ENCODE measurements around the gene VARS2.

VARS2 gene

DNA sequence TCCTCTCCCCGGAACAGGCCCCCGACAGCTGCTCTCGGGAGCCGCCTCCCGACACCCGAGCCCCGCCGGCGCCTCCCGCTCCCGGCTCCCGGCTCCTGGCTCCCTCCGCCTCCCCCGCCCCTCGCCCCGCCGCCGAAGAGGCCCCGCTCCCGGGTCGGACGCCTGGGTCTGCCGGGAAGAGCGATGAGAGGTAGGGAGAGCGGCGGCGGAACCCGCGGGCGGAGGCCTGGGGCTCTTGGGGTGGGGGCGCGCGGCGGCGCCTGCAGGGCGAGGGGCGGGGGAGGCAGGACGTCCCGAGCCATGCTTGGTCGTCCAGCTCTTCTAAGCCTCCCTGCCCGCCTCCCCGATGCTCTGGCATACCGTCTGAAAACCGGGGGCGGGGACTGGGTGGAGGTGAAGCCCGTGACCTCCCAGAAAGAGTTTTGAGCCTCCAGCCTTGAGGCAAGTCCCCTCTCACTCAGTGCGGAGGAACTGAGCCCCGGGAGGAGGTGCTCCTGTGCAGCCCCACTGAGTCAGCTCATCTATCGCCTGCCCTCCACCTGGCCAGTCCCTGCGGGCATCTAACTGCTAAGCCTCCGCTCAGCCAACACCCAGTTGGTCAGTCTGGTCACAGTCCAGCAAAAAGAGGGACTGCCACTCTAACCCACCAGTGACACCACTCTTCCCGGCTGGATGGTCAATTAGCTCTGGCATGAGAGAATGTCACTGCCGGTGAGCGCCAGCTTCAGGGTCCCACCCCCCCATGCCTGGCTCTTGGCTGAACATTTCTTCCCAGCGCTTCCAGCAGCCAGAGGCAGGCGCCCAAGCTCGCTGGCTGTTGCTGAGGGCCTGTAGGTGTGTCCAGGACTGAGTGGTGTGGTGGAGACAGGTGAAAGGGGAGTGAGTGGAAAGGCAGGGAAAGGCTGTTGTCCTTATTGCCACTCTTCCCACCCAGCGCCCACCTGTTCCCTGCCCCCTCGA, 29.2 kb upstream of the VARS2 start:
- DNase-seq, result peak in 1 of 2 experiments; percentile 8

DNA sequence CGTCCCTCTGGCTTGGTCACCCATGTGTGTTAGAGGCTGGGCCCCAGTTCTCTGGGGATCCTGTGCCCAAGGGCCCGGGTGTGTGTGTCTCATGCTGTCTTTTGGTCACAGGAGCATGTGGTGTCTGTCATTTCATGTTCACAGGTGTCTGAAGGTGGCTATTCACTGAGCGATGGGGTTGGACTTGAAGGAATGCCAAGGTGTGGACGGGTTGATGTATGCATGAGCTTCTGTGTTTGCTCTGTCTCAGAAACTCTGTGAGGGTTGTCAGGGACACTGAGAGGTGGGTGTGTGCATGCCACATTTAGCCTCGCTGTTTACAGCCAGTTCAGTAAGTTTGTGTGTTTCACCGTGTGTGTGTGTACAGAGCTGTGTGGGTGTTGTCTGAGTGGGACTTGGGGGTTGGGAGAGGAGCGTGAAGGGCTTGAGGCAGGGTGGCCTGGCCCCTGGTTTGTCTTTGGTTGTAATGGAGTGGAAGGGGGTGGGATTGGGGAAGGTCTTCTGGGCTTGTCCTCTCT, 28.5 kb upstream of the VARS2 start:
- peak in 1 of 2 experiments; percentile 2 for DNase-seq

DNA sequence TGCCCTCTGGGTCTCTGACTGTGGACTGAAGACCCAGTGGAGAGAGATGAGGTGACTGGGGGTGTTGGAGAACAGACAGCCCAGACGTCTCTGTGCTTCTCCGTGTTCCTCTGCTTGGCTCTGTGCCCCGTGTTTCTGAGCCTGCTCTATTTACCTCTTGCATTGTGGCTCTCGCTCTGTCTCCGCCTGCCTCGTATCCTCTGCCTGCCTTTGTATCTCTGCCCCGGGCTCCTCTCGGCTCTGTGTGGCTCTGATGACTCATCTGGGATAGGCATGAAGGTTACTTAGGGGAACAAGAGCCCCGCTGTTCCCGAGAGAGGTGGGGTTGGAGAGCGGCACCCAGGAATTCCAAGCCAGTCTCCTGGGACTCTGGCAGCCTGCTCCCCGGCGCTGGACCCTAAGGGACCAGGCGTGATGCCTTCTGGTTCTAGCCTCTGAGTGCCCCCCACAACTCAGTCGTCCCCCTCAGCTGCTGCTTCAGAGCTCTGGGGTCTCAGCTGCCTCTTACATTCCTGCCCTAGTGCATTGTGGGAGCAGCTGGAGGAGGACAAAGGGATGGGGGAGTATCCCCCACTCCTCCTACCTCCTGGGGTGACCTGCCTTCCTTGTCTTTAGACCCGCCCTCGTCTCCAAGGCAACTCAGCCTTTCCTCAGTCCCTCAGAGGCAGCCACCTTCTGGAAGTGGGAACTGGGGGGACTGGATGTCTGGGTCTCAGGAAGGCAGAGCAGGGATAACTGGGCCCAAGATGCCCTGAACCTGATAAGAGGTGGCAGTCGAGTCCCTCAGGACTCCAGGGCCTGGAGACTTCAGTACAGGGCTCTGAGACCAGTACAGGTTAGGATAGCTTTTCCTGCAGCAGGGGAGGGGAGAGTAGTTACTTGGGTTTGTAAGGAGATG, 27.8 kb upstream of the VARS2 start:
- DNase-seq, result peak; percentile 44 to 61

DNA sequence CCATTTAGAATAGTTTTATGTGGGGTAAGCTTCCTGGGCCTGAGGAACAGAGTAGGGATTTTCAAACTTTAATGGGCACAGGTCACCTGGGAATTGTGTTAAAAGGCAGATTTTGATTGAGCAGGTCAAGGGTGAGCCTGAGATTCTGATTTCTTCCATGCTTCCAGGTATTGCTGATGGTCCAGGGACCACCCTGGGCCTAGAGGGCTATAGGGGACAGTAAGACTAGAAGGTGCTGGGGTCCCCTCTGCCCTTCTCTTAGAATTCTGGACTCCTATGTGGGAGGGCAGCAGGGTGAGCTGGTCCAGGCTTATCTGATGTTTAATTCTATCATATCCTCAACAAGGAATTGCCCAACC, 27.2 kb upstream of the VARS2 start:
- DNase-seq, result no peak

DNA sequence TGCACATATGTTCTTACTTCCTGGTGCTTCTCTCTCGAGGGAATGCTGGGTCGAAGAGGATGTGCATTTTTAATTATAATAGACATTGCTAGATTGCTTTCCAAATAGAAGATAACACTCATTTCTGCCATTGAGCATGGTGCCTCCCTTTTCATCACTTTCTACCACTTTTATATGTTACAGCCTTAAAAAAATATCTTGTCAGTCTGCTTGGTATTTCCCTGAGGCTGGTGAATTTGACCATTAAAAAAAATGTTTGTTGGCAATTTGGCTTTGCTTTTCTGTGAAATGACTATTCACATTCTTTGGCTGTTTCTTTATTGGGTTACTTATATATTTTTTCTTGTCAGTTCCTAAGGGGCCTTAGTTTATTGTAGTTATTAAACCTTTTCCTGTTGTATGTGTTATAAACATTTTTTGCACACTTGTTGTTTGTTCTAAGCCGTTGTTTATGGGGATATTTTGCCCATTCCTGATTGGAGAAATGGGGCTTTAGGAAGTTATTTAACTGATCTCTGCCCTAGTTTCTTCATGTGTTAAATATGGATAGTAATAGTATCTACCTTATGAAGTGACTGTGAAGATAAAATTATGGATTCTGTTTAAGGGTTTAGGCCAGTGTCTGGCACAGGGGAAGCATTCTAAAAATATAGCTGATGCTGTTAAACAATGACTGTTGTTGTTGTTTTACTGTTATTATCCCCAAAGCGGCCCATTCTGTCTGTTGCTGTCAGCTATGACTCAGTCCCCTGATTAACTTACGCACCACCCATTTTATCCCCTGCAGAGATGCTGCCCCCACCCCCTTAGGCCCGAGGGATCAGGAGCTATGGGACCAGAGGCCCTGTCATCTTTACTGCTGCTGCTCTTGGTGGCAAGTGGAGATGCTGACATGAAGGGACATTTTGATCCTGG, 25.9 kb upstream of the VARS2 start:
- no peak for DNase-seq

DNA sequence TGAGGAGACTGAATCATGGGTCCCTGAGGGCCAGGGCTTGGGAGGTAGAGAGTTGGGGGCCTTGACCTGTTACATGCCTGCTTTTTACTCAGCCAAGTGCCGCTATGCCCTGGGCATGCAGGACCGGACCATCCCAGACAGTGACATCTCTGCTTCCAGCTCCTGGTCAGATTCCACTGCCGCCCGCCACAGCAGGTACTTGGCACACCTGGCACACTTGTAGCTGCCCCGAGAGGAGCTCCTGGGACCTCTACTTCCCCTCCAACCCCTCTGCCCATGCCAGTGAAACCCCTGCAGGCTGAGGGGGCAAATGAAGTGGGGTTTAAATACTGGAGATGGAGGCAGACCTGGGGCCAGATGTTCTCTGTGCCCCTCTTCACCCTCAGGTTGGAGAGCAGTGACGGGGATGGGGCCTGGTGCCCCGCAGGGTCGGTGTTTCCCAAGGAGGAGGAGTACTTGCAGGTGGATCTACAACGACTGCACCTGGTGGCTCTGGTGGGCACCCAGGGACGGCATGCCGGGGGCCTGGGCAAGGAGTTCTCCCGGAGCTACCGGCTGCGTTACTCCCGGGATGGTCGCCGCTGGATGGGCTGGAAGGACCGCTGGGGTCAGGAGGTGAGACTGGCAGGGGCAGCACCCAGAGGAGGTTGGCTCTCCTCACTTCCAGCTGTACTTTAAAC, 25.1 kb upstream of the VARS2 start:
- no peak for DNase-seq

DNA sequence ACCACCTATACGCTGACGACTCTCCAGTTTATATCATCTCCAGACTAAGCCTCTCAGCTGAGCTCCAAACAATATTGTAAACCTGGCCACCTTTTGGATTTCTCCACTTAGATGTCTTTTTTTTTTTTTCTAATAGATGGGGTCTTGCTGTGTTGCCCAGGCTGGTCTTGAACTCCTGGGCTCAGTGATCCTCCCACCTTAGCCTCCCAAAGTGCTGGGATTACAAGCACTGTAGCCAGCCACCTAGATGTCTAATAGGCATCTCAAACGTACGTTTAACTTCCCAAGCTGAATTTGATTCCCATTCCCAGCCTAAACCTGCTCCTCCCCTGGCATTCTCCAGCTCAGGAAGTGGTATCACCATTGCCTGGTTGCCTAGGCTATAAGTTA, 24.5 kb upstream of the VARS2 start:
- no peak for DNase-seq

DNA sequence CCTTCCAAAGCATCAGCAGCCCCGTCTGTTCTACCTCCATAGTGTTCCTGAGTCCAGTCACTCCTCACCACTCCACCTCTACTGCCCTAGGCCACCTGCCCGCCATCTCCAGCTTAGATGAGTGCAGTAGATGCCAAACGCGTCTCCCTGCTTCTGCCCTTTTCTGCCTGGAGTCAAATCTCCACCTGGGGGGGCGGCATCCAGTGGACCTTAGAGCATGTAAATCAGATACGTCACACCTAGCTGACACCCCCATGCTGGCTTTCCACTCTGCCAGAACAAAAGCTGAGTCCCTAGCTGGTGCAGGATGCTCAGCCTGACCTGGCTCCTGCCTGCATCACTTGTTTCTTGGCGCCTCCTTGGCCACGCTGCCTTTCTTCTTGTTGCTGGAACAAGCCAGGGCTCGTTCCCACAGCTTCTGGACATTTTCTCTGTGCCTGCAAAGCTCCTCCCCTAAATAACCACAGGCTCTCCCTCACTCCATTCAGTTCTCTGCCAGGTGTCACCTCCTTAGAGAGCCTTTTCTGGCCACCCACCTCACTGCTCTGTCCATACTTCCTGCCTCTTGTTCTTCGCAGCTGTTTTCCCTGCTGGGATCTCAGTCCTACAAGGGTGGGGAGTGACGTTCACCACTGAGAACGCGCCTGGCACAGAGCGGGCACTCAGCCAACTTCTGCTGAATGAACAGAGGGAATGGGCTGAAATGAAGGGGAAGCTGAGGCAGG, 24.0 kb upstream of the VARS2 start:
- peak in 1 of 2 experiments; percentile 6 for DNase-seq

DNA sequence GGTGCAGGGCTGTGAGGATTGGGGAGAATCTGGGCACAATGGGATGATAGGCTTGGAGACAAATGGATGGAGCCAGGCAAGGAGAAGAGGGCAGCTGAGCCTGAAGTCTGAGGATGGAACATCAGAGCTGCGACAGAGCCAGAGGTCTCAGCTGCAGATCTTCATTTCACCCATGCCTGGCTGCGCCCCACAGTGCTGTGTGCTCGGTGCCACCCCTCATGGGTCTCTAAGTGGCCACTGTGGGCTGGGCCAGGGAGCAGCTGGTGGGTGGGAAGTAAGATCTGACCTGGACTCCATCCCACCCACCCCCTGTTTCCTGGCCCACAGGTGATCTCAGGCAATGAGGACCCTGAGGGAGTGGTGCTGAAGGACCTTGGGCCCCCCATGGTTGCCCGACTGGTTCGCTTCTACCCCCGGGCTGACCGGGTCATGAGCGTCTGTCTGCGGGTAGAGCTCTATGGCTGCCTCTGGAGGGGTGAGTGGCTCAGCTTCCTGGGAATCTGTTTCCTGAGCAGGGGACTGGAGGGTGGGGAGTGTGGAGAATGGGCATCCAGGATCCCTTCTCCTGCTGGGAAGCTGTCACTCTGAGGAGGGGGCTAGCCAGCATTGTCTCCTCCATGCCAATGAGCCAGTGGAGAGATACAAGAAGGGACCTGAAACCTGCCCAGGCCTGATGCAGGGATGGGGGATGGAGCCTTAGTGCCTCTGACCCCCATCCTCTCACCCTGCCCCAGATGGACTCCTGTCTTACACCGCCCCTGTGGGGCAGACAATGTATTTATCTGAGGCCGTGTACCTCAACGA, 23.2 kb upstream of the VARS2 start:
- DNase-seq, result no peak

DNA sequence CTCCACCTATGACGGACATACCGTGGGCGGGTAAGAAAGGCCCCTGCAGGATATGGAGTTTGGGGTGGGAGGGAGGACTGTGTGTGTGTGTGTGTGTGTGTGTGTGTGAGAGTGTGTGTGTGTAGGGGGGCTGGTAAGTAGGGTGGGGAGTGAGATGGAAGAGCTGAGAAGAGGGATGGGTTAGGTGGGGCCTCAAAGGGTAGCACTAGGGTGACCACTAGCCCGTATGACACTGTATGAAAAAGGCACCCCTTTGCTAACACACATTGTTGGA, 22.7 kb upstream of the VARS2 start:
- no peak for DNase-seq

DNA sequence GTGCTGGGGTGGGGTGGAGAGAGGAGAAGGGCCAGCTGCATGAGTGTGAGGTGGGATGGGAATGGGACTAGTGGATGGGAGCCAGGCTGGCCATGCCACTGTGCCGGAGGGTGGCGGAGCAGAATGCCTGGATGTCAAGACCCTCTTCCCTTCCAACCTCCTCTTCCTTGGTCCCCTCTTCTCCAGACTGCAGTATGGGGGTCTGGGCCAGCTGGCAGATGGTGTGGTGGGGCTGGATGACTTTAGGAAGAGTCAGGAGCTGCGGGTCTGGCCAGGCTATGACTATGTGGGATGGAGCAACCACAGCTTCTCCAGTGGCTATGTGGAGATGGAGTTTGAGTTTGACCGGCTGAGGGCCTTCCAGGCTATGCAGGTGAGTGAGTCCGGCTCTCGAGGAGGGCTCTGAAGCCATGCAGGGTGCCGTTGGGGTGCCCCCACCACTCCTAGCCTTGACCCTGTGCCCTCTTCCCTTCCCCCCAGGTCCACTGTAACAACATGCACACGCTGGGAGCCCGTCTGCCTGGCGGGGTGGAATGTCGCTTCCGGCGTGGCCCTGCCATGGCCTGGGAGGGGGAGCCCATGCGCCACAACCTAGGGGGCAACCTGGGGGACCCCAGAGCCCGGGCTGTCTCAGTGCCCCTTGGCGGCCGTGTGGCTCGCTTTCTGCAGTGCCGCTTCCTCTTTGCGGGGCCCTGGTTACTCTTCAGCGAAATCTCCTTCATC, 22.1 kb upstream of the VARS2 start:
- no peak for DNase-seq

DNA sequence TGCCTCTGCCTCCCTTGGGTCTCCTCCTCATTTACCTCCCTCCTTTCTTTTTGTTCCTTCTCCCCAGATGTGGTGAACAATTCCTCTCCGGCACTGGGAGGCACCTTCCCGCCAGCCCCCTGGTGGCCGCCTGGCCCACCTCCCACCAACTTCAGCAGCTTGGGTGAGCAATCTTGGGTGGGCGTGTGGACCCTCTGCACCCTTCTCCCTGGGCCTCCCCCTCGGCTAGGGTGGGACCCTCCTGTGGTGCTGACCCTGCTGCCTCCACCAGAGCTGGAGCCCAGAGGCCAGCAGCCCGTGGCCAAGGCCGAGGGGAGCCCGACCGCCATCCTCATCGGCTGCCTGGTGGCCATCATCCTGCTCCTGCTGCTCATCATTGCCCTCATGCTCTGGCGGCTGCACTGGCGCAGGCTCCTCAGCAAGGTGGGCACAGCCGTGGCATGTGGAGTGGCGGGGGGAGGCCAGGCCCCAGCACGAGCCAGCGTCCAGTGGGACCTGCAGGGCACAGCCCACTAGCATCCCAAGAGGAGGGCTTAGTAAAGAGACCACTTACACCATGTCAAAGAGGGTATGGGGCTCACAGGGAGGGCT, 20.9 kb upstream of the VARS2 start:
- DNase-seq, result no peak

DNA sequence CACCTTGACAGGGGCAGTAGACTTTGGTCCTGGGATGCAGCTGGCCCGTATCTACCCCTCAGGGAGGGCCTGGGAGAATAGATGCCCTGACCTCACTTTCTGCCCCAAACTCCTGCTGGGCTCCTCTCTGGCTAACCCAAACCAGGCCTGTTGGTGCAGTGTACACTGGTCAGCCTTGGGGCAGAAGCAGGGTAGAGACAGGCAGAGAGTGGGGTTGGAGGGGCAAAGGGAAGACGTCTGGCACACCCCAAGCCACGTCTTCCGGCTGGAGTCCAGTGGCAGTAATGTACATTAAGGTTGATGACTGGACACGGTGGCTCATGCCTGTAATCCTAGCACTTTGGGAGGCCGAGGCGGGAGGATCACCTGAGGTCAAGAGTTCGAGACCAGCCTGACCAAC, 20.4 kb upstream of the VARS2 start:
- DNase-seq, result no peak

DNA sequence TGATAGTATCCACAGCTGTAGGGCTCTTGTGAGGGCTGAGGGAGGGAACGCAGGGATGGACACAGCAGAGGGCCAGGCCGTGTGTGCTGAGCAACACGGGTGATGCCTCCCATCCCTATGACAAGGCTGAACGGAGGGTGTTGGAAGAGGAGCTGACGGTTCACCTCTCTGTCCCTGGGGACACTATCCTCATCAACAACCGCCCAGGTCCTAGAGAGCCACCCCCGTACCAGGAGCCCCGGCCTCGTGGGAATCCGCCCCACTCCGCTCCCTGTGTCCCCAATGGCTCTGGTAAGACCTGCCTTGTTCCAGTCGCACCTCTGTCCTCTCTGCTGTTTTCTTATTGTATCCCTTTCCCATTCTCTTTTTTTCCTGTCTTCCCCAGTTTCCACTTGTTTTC, 19.7 kb upstream of the VARS2 start:
- DNase-seq, result no peak

DNA sequence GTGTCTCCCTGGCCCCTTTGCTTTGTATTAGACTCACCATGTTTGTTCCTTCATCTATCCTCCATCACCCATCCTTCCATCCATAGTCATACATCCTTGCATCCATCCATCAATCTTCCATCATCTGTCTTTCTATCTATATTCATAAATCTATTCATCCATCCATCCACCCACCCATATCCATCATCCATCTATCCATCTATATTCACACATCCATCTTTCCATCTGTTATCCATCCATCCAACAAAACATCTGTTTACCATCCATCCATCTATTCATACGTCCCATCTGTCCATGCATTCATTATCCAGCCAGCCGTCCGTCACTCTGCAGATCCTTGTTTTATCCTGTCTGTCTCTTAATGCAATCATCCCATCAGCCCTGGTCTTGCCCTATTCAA, 19.1 kb upstream of the VARS2 start:
- DNase-seq, result no peak

DNA sequence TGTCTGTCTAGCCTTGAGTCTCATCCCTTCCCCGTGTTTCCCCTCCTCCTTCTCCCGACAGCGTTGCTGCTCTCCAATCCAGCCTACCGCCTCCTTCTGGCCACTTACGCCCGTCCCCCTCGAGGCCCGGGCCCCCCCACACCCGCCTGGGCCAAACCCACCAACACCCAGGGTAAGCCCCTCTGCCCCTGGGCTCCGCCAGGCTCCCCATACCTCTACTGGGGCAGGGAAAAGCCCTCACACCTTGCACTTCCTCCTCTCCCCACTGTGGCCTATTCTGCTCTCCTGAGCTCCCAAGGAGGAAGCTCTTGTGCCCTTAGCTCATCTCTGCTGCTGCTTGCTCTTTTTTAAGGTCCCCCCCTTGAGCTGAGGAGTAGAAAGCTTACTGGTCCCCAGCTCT, 18.7 kb upstream of the VARS2 start:
- no peak for DNase-seq

DNA sequence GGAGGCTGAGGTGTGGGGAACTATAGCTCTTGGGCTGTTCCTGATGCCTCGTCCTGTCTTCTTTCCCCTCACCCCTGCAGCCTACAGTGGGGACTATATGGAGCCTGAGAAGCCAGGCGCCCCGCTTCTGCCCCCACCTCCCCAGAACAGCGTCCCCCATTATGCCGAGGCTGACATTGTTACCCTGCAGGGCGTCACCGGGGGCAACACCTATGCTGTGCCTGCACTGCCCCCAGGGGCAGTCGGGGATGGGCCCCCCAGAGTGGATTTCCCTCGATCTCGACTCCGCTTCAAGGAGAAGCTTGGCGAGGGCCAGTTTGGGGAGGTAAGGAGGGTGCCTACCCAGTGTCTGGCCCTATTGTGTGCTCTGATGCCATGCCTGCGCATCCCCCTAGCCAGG, 17.5 kb upstream of the VARS2 start:
- DNase-seq, result no peak

DNA sequence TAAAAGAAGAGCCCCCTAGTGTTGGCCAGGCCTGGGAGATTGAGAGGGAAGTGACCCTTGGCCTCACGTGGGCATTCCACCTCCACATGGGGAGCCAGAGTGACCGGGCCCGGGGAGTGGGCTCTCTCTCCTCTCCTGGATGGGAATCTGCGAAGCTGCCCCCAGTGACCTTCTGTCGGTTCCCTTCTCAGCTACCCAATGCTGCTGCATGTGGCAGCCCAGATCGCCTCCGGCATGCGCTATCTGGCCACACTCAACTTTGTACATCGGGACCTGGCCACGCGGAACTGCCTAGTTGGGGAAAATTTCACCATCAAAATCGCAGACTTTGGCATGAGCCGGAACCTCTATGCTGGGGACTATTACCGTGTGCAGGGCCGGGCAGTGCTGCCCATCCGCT, 16.2 kb upstream of the VARS2 start:
- no peak for DNase-seq

DNA sequence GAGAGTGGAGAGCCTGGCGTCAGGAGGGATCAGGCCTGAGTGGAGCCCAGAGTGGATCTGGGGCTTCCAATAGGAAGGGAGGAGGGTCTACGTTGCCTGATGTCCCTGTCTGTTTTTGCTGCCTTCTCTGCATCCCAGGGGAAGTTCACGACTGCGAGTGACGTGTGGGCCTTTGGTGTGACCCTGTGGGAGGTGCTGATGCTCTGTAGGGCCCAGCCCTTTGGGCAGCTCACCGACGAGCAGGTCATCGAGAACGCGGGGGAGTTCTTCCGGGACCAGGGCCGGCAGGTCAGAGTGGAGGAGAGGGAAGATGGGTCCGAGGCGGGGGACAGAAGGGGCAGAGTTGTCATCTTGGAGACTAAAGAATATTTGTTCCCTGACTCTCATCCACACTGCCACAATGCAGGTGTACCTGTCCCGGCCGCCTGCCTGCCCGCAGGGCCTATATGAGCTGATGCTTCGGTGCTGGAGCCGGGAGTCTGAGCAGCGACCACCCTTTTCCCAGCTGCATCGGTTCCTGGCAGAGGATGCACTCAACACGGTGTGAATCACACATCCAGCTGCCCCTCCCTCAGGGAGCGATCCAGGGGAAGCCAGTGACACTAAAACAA, 15.2 kb upstream of the VARS2 start:
- no peak for DNase-seq

Data from SHP77 (cell line).